ENCODE measurements around the gene ZFR2.
A peak's percentile ranks its signal among the peaks of the same experiment; 100 is the strongest.

ZFR2 gene

DNA sequence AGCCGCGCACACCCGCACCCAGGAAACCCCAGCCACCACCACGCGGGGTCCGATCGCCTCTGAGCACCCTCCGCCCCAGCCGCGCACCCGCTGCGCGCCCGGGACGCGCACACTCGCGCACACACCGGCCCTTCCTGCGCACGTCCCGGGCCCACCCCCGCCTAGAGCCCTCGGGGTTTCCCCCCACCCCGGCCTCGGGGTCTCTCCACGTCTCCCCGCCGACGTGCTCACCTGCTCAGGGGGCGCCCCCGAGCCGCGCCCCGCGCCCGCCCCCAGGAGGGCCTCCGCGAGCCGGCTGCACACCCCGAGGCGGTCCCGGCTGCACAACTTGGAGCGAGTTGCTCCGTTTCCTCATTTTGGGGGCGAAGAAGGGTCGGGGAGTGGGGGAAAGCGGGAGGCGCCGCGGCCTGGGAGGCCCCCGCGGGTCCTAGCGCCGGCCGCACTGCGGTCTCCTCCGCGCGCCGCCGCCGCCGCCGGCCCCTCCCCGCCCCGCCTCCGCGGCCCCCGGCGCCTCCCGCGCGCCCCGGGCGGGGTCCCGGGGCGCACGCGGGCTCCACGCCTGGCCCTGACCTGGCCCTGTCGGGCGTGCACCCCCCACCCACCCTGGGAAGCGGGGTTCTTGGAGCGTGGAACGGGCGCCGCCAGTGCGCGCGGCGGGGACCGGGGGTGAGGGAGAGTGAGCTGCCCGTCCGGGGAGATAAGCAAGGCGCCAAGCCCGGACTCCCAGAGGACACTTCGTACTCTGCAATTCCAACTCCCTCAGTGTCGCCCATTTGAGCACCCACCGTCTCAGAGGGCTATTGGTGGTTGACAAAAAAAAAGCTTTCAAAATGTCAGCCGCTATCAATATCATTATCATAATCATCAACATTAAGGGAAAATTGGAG is 82.7 kb downstream of the ZFR2 start, which contains the start of gene MATK:
TSS of gene MATK (minus strand) at position 444 of the 887 bp plus-strand sequence. CDS start 1,246 bp downstream, outside the sequence.
- DNase-seq: no peak

DNA sequence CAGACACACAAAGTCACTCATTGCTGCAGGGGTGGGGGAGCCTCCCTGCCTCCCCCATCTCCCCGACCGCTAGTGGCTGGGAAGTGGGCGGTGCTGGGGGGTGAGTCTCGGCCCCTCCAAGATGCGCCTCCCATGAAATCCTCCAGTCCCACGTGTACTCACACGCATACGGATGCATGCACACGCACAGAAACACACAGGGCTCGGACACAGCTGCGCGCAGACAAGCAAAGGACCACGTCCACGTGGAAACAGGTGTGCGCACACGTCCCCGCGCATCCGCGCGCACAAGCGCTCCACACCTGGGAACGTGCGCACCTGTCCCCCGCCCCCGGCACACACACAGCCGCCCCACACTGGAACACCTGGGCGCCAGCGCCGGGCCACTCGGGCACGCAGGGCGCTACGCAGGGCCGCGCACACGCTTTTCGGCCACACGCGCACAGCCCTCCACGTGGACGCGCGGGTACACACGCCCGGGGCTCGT is 83.3 kb downstream of the ZFR2 start:
- no peak for DNase-seq

DNA sequence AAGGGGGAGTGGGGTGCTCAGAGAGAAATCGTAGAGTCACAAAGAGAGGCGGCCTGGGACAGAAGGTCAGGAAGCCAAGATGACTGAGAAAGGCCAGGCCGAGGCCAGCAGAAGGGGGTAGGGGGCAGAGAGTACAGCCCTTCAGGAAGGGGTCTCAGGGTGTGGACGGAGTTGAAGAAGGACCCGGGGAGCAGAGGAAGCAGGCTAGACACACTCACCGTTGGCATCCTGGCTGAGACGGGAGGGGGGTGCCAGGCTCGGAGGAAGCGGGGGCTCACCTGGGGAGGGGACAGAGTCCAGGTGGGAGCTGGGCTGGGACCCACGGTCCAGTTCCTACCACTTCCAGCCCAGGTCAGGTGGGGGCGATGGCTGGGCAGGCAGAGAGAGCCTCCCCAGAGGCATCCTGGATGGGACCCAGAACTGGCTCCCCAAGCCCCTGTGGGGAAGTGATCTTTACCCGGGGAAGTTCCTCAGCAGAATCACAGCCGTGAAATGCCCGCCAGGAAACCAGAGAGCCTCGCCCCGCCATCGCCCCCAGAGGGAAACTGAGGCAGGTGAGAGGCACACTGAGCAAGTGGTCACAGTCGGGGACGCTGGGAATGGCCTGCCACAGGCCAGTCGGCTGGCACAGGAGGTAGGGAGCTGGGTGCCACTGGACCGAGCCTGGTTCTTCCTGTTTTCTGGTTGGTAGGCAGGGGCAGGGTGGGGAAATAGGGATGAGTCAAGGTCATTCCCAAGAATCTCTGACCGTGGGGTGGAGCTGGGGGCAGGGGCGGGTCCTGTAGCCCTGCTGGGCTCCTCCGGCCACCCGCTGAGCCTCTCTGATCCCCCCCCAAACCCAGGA is 84.0 kb downstream of the ZFR2 start:
- DNase-seq: no peak

DNA sequence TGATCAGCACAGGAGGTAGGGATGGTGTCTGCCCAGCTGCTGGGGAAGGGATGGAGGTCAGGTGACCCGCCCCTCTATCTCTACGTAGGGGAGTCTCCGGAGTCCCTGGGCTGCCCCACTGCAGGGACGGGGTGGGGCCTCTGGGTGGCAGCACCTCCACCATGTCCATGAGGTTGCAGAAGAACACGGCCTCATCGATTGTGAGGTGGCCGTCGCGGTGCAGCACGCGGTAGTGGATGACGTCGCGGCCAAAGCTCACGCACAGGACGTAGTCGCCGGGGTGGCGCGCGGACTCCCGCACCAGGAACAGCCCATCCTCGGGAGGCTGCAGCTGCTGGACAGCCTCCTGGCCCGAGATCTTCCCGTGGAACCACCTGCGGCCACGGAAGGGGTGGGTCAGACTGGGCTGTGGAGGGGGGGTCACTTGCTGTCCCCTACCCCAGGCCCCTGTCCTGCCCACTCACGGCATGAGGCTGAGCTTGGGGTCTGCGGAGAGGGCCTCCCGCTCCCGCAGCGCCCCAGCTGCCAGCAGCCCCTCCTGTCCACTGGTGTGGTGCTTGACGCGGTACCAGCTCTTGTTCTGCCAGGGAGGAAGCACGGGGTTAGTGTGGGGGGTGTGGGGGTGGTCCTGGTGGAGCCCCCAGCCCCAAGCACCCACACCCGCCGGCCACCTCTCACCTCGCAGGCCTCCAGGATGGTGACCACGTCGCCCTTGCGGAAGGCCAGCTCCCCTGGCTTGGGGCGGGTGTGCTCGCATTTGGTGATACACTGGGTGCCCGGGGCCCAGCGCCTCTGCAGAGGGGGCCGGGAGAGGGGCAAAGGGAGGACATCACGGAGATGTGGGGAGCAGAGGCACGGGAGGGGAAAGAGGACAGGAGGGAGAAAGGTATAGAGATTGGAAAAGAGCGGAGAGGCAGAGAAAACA is 84.9 kb downstream of the ZFR2 start:
- peak in 2 of 5 donors; percentile 21 to 34 for DNase-seq

DNA sequence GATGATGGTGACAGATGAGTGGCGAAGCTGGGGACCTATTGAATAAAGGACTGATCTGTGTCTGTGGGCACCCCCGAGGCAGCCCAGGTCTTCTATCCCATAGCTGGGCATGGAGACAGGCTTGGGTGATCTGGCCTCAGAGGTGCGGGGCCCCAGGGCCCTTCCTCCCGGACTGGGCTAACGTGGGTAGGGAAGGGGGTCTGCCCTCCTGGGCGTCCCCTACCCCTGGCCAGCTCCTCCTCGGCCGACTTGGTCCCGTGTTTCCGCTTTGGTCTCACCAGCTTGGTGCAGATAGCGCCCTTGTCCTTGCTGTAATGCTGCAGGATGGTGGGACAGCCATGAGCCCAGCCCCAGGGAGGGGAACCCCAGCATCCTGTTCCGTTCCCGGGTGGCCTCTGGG is 85.9 kb downstream of the ZFR2 start:
- no peak for DNase-seq

DNA sequence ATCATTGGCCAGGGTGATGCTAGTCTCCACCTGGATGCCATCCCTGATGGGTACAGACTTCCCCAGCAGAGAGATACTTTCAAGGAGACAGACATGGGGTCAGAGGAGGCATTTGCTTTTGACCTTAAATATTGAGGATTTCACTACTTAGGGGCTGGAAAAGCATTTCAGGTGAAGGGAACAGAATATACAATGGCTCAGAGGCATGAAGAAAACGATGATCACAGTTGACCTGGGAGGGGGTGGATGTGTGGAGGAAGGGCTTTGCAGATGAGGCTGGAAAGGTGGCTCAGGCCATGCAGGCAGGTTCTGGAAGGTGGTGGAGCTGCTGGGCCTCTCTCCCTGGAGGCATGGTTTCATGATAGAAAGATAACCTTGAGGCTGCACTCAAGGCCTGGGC is 86.5 kb downstream of the ZFR2 start:
- DNase-seq: no peak

DNA sequence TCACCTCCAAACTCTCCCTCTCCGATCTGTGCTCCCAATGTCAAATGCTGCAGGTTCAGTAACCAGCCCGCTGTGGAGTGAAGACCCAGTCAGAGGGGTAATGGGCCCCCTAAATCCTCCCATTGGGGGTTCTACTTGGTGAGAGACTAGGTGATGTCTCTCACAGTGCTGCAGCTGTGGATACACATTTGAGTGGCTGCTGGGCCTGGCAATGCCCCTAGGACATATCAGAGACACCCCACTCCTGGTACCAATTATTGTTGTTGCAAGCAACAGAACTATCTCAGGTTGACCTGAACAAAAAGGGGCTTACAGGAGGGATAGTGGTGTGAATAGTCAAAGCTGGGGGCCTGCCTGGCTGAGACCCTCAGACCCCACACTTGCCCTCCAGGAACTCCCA is 87.2 kb downstream of the ZFR2 start:
- no peak for DNase-seq

DNA sequence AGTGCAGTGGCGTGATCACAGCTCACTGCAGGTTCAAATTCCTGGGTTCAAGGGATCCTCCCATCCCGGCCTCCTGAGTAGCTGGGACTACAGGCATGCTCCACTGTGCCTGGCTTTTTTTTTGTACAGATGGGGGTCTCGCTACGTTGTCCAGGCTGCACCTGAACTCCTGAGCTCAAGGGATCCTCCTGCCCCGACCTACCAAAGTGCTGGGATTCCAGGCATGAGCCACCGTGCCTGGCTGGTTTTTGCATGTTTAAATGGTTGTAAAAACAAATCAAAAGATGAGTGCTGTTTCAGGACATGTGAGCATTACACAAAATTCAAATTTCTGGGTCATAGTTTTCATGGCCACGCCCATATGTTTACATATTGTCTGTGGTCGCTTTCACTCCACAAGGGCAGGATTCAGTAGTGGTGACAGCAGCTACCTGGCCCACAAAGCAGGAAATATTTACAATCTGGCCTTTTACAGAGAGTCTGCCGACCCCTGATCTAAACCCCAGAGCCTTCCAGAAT is 88.0 kb downstream of the ZFR2 start:
- no peak for DNase-seq

DNA sequence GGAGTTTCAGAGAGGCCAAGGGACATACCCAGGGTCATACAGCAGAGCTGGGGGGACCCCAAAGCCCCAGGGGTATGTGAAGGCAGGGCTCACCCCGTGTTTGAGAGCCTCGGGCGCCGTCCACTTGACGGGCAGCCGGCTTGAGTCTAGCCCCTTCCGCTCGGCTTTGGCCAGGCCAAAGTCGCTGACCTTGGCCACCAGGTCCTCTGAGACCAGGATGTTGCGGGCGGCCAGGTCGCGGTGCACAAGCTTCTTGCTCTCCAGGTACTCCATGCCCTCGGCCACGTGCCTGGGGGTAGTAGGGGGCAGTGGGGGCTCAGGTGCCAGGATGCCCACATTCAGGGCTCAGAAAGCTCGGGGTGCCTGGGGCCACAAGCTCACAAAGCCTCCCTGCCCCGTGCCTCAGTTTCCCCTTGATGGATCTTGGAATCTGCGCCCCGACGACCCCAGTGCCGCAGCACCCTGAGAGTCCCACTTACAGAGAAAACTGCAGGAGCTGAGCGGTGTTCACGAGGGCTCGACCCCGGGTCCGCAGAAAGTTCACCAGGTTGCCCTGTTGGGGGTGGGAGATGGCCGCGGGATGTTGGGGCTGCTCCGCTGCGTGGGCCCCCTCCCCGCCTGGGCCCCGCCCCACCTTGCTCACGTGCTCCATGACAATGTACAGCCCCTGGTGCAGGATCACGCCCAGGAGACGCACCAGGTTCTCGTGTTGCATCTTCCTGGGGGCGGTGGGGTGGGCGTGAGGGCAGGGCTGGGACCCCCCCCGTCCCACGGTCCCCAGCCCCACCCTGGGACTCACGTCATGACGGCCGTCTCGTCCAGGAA is 89.7 kb downstream of the ZFR2 start:
- DNase-seq: no peak

DNA sequence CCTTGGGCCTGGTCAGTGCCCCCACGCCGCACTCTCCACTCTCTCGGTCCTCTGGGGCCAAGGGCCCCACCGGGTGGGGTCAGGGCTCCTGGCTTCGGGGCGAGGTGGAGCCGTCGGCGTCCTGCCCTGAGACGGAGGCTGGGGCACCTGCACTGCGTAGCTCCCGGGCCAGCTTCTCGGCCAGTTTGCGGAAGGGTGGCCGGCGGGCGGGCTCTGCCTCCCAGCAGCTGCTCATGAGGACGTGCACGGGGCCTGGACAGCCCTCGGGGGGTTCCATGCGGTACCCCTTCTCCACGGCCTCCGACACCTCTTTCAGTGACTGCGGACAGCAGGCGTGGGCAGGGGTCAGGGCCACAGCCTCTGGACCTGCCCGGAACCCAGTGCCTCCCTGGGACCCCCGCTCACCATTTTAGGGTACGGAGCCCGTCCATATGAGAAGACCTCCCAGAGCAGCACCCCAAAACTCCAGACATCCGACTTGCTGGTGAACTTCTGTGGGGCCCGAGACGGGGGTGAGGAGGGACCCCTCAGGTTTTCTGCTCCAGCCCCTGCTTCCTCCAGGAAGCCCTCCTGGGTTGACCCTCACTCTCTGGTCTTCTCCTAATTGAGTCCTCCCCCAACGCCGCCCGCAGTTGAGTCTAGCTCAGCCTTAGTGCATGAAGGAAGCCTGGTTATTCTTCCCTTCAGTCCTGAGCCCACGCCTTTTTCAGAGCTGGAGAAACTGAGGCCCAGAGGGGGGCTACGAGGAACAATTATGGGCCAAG is 90.6 kb downstream of the ZFR2 start:
- DNase-seq: no peak

DNA sequence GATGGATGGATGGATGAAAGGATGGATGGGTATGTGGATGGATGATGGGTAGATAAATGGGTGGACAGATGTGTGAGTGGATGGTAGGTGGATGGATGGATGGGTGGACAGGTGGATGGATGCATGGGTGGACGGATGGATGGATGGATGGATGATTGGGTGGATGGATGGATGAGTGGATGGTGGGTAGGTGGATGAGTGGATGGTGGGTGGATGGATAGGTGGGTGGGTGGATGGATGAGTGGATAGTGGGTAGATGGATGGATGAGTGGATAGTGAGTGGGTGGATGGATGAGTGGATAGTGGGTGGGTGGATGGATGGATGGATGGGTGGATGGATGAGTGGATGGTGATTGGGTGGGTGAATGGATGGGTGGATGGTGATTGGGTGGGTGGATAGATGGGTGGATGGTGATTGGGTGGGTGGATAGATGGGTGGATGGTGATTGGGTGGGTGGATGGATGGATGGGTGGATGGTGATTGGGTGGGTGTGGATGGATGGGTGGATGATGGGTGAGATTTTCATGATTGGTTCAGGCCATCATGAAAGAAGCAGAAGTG is 92.3 kb downstream of the ZFR2 start:
- DNase-seq: no peak

DNA sequence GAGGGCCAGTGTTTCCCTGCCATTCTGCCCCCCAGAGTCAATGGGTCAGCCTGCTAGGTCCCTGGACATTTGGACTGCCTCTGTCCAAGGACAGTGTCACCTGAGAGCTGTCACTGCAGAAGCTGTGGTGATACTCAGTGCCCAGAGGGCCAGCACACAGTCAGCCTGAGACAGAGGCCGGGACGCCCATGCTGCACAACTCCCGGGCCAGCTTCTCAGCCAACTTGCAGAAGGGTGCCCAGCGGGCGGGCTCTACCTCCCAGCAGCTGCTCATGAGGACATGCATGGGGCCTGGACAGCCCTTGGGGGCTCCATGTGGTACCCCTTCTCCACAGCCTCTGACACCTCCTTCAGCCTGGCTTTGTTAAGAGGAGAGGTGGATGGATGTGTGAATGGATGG is 93.0 kb downstream of the ZFR2 start:
- no peak for DNase-seq

DNA sequence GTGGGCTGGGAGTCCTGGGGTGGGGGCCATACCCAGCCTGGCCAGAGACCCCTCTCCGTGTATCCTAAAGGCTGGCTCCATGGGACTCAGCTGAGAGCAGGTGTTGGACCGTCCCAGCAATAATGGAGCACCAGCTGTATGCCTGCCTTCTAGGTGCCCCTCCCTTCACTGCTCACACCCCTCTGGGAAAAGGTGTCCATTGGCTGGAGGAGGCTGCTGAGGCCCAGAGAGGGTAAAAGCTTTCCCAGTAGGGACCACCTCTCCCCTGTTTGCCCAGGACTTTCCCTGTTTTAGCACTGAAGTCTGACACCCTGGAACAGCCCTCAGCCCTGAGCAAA is 93.5 kb downstream of the ZFR2 start:
- no peak for DNase-seq

DNA sequence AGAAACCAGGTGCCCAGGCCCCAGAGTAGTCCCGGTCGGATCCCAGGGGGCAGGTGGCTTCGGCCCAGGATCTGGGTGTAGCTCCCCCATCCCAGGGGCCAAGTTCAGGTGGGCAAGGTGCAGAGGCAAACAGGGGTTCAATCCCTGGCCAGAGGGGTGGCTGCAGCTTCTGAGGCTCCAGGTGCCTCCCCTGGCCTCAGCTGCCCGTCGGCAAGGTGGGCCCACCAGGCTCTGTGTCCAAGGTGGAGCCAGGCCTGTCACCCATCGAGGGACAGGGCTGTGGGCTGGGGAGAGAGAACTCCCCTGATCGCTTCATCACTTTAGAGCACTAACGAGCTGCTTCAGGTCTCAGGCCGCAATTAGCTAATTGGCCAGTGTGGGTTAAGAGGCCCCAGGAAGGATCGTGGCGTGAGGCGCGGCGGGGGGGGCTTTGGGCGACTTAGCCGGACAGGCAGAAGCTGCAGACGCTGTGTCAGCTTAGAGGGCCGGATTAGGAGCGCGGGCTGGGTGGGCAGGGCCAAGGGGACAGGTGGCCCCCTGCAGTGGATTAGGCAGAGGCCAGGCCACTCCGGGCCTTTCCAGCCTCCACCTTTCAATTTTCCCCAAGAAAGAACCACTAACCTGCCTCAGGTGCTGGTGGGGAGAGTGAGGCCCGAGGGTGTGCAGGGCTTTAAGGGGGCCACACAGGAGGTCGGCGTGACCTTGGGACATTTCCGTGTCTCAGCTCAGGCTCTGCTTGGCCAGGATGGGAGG is 94.0 kb downstream of the ZFR2 start:
- DNase-seq: no peak

DNA sequence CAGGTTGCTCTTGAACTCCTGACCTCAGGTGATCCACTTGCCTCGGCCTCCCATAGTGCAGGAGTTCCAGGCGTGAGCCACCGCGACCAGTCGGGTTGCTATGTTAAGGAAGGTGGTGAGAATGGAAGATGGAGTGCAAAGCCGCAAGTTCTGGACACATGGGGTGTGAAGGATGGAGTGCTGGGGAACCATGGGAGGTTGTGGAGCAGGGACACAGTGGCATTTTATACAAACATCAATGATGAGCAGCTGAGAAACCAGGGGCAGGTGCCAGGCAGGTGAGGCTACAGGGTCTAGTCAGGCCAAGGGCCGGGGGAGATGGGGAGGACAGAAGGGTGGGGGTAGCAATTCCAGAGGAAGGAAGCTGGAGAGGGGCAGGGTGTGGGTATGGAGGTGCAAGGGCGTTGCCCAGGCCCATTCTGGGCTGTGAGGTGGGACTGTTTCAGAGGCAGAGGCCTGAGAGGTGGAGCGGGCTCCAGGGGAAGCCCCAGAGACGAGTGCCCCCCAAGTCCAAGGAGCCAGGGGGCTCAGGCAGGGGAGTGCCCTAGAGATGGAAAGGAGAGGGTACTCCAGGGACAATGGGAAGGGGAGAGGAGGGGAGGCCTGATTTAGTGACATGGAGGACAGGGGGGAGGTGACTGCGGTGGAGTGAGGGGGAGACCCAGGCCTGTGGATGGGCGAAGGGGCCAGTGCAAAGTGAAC is 94.9 kb downstream of the ZFR2 start:
- no peak for DNase-seq

DNA sequence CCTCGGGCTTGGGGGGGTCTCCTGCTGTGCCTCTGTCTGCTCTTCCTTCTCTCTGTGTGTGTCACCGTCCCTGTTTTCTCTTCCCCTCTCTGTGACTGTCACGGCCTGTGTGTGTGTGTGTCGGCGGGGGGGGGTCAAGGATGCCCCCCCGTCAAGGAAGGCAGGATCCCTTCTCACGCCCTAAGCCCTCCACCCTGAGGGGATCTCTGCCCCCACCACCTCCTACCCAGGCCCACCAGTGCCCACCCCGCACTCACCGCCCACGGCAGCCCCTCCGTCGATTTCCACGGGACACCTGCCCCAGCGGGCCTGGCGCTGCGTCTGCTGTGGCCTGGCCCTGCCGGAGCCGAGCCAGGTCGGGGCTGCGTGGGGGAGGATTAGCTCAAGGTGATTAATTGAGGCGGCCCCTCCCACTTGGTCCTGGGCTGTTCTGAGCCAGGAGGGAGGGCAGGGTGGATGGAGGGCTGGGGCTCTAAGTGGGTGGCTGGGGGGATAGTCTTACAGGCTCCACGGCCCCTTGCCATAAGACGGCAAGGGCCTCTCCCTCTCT is 96.9 kb downstream of the ZFR2 start, which contains the start of gene RAX2:
TSS of gene RAX2 (minus strand) at position 323 of the 550 bp plus-strand sequence. CDS start 486 bp downstream, outside the sequence.
- DNase-seq: no peak

DNA sequence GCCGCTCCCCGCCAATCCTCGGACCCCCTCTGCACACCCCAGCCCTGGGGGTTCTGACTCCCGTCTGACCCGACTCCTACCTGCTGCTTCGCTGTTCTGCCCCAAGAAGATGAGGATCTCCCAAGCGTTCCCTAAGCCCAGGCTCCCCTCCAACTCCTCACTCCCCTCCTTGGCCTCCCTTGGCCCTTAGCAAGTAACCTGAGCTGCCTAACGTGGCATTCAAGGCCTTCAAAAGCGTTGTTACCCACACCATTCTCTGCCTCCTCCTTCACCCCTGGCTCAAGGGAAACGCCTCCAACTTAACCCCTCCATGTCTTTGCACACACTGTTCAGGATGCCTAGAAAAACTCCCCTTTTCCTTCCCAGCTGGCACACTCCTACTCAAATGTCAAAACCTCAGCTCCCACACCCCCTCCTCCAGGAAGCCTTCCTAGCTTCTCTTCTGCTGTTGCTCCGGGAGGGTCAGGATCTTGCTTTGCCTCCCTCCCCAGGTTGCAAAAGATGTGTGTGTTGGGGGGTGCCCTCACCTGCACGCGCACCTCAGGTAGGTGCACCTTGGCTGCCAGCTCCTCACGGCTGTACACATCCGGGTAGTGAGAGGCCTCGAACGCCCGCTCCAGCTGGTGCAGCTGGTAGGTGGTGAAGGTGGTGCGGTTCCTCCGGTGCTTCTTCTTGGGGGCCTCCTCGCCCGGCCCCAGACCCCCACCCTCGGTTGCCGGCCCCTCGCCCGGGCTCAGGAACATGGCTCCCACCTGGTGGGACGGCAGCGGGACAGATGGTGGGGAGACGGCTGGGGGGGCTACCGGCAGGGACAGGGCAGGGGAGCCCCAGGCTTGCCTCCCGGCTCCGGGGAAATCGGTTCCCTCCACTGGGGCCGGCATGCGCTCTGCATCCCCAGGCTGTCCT is 97.6 kb downstream of the ZFR2 start:
- DNase-seq: no peak
